ENCODE measurements around the gene MPV17L2. TPM values are rescaled to one million over a fixed set of nuclear protein-coding genes. Genes with fewer than 3 reads are reported as not detected.

MPV17L2 gene
- total RNA-seq, 2 experiments from 2014 or later, result 8.5 to 9.6 TPM

DNA sequence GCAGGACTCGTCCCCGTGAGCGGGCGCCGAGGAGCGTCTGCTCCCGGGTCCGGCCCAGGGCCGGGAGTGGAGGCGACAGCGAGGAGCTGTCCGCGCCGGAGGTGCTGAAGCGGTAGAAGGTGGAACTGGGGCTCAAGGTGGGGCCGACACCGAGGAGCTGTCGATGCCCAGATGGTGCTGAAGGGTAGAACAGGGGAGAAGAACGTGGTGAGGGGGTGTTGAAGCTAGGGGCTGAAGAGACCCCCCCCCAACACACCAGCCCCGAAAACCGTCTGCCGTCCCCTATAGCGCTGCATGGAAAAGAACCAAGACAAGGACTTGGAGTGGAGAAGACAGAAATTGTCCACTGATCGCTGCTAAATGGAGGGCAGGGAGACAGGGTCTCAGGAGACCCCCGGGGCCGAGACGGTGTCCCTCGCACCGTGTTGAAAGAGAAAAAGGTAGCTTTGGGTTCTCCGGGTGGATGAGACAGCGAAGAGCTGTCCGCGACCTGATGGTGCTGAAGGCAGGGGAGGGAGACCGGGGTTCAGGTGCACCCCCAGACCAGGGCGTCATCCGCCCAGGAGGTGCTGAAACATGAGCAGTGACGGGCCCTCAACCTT, 40.3 kb downstream of the MPV17L2 start:
- POLR2A ChIA-PET, result interaction anchor here (0.6 kb wide), 1 partner anchor 10 kb away, joined by 3 read pairs; no protein-coding TSS in a partner anchor
- CTCF ChIA-PET, result interaction anchor here (1.3 to 1.9 kb wide), 7 partner anchors 9 to 155 kb away, joined by 4 to 7 read pairs (median 6); no protein-coding TSS in a partner anchor

GRCh38 chr19:18234194-18234593, 41.2 kb downstream of the MPV17L2 start:
- ChIA-PET CTCF (interaction anchor here (1.3 kb wide), 1 partner anchor 26 kb away, joined by 4 read pairs; no protein-coding TSS in a partner anchor), POLR2A (no interaction called here)
- H3K27ac Mint-ChIP-seq, result no peak overlapping the region
- ATAC-seq, result no peak
- peaks cover 8% of the 10 kb centered on the region for H3K9me3 Mint-ChIP-seq
- TF ChIP-seq, protein P1, sequence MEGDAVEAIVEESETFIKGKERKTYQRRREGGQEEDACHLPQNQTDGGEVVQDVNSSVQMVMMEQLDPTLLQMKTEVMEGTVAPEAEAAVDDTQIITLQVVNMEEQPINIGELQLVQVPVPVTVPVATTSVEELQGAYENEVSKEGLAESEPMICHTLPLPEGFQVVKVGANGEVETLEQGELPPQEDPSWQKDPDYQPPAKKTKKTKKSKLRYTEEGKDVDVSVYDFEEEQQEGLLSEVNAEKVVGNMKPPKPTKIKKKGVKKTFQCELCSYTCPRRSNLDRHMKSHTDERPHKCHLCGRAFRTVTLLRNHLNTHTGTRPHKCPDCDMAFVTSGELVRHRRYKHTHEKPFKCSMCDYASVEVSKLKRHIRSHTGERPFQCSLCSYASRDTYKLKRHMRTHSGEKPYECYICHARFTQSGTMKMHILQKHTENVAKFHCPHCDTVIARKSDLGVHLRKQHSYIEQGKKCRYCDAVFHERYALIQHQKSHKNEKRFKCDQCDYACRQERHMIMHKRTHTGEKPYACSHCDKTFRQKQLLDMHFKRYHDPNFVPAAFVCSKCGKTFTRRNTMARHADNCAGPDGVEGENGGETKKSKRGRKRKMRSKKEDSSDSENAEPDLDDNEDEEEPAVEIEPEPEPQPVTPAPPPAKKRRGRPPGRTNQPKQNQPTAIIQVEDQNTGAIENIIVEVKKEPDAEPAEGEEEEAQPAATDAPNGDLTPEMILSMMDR (IDR thresholded peaks at IDR 0.05), result no peak
- intact Hi-C loops (cut with micrococcal nuclease), result no loop called here
- H3K27me3 Mint-ChIP-seq, result peaks cover 56% of the 10 kb centered on the region
- no peak for DNase-seq
- peaks cover 9% of the 10 kb centered on the region for H3K4me1 Mint-ChIP-seq (ENCODE audit: low read depth)
- no peak overlapping the region for H3K4me3 Mint-ChIP-seq
- no peaks in the 10 kb centered on the region for H3K36me3 Mint-ChIP-seq (ENCODE audit: low read depth)

More for the DNA sequence above, 40.3 kb downstream of the MPV17L2 start:
- Mint-ChIP-seq H3K27ac (no peak overlapping the region), H3K4me3 (no peak overlapping the region), H3K27me3 (peaks cover 56% of the 10 kb centered on the region), H3K4me1 (ENCODE audit: low read depth) (peaks cover 9% of the 10 kb centered on the region), H3K36me3 (ENCODE audit: low read depth) (no peaks in the 10 kb centered on the region), H3K9me3 (peaks cover 8% of the 10 kb centered on the region)
- DNase-seq, result peak; percentile 65
- intact Hi-C loops (cut with micrococcal nuclease), result no loop called here
- TF ChIP-seq, protein P1 (IDR thresholded peaks at IDR 0.05), result no peak
- peak; percentile 76 for ATAC-seq

DNA sequence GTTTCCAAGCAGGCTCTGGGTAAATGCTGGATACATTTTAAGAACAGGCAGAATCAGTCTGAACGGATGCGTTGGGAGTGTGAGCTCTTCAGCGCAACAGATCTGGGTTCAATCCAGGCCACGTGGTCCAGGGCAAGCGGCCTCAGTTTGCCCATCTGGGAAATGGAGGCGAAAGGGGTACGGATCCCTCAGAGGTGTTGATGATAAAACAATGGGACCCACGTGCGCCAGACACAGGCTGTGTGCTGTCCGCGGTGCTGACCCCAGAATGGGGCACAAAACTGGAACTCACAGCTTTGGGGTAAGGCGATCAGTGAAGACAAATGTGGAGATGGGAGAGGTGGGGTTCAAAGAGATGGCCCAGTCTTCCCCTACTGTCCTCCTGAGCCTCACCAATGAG, 46.3 kb downstream of the MPV17L2 start:
- DNase-seq (no peak), ATAC-seq (no peak)
- ChIA-PET CTCF (interaction anchor here (0.7 to 5.3 kb wide), 2 partner anchors 12 to 30 kb away, joined by 3 to 43 read pairs; no protein-coding TSS in a partner anchor), POLR2A (no interaction called here)
- no peak overlapping the region for H3K27ac Mint-ChIP-seq
- H3K36me3 Mint-ChIP-seq (ENCODE audit: low read depth), result no peaks in the 10 kb centered on the region
- TF ChIP-seq, protein P1 (IDR thresholded peaks at IDR 0.05), result no peak
- H3K4me3 Mint-ChIP-seq, result no peak overlapping the region
- peaks cover 28% of the 10 kb centered on the region for H3K27me3 Mint-ChIP-seq
- H3K9me3 Mint-ChIP-seq, result no peaks in the 10 kb centered on the region
- H3K4me1 Mint-ChIP-seq (ENCODE audit: low read depth), result no peaks in the 10 kb centered on the region
- intact Hi-C loops (cut with micrococcal nuclease), result no loop called here

- intact Hi-C loops (cut with micrococcal nuclease), result no loop called here
- H3K27me3 Mint-ChIP-seq, result peaks cover 6% of the 10 kb centered on the region
- TF ChIP-seq, protein P1 (IDR thresholded peaks at IDR 0.05), result no peak
These were observed 52.3 kb downstream of the MPV17L2 start for GRCh38 chr19:18245297-18245696.

More at GRCh38 chr19:18245297-18245696, 52.3 kb downstream of the MPV17L2 start:
- DNase-seq, result no peak
- H3K4me1 Mint-ChIP-seq (ENCODE audit: low read depth), result no peaks in the 10 kb centered on the region
- H3K36me3 Mint-ChIP-seq (ENCODE audit: low read depth), result no peaks in the 10 kb centered on the region
- H3K4me3 Mint-ChIP-seq, result no peak overlapping the region
- CTCF ChIA-PET, result interaction anchor here (0.8 to 2.2 kb wide), 5 partner anchors 9 to 143 kb away, joined by 3 to 7 read pairs (median 4); no protein-coding TSS in a partner anchor
- POLR2A ChIA-PET, result interaction anchor here (1.0 kb wide), 1 partner anchor 171 kb away, joined by 3 read pairs; no protein-coding TSS in a partner anchor
- no peak for ATAC-seq
- H3K27ac Mint-ChIP-seq, result no peak overlapping the region
- H3K9me3 Mint-ChIP-seq, result no peaks in the 10 kb centered on the region

Other genes with a start within 250 kb of the MPV17L2 start
- gene KCNN1, start 226.1 kb upstream of the MPV17L2 start, total RNA-seq, result 1 to 10 TPM in 1 of 2 experiments, under 1 TPM in 1; 0.25 to 1.7 TPM
- 10 to 100 TPM; 29.1 TPM for gene ARRDC2, start 185.0 kb upstream of the MPV17L2 start, total RNA-seq
- gene IL12RB1, start 106.3 kb upstream of the MPV17L2 start, total RNA-seq, result 10 to 100 TPM; 25.6 to 27.2 TPM
- gene MAST3, start 95.4 kb upstream of the MPV17L2 start, total RNA-seq, result 10 to 100 TPM; 23.1 to 23.3 TPM
- gene PIK3R2, start 40.1 kb upstream of the MPV17L2 start, total RNA-seq, result 10 to 100 TPM; 15.0 to 15.8 TPM
- gene IFI30, start 19.4 kb upstream of the MPV17L2 start, total RNA-seq, result 10 to 100 TPM; 21.9 to 22.9 TPM
- 10 to 100 TPM in 1 of 2 experiments, 1 to 10 TPM in 1; 8.9 to 11.3 TPM for gene RAB3A, start 10.8 kb downstream of the MPV17L2 start, total RNA-seq
- under 1 TPM in 1 of 2 experiments, not detected in 1; 0.38 TPM for gene PDE4C, start 33.2 kb downstream of the MPV17L2 start, total RNA-seq
- gene IQCN, start 81.2 kb downstream of the MPV17L2 start, total RNA-seq, result under 1 TPM; 0.59 to 0.69 TPM
- 100 to 1,000 TPM; 527 to 530 TPM for gene JUND, start 88.4 kb downstream of the MPV17L2 start, total RNA-seq
- gene LSM4, start 129.9 kb downstream of the MPV17L2 start, total RNA-seq, result 100 to 1,000 TPM; 426 to 433 TPM
- 10 to 100 TPM; 21.7 to 23.9 TPM for gene PGPEP1, start 147.4 kb downstream of the MPV17L2 start, total RNA-seq
- gene GDF15, start 192.9 kb downstream of the MPV17L2 start, total RNA-seq, result not detected
- gene LRRC25, start 204.4 kb downstream of the MPV17L2 start, total RNA-seq, result not detected
- gene SSBP4, start 226.2 kb downstream of the MPV17L2 start, total RNA-seq, result 100 to 1,000 TPM in 1 of 2 experiments, 10 to 100 TPM in 1; 98.2 to 102 TPM
- gene ISYNA1, start 244.9 kb downstream of the MPV17L2 start, total RNA-seq, result 10 to 100 TPM; 48.6 to 54.9 TPM

Data from activated CD8-positive, alpha-beta T cell treated with anti-CD3 and anti-CD28 coated beads for 36 hours (primary cell).